NCI-H187 treated with DMSO at 0.1 percent for 48 hours (cell line): ENCODE measurements around the gene TNF.
A peak's percentile ranks its signal among the peaks of the same experiment; 100 is the strongest.
"Not testable (repeated sequence)": the region's sequence is repeated elsewhere in the genome, so short reads cannot be mapped to it uniquely, and the experiment has no call there.

Experiments
- DNase-seq: peaks from one replicate; lab custom pipeline; 2025; lab: John Stamatoyannopoulos, UW

The TNF gene

GRCh38 chr6:31588871-31589650 is 13.7 kb downstream of the TNF start:
- DNase-seq = no peak

GRCh38 chr6:31590691-31591090 is 15.3 kb downstream of the TNF start:
- not testable (repeated sequence) for DNase-seq

GRCh38 chr6:31592396-31592771 is 17.0 kb downstream of the TNF start:
- no peak for DNase-seq

- DNase-seq = no peak
These were observed 21.6 kb downstream of the TNF start for GRCh38 chr6:31597006-31597405.

GRCh38 chr6:31607317-31607716 is 32.0 kb downstream of the TNF start:
- DNase-seq = no peak

- no peak for DNase-seq
These were observed 34.4 kb downstream of the TNF start for GRCh38 chr6:31609519-31610406.

GRCh38 chr6:31610968-31611367 is 35.6 kb downstream of the TNF start:
- DNase-seq = no peak

GRCh38 chr6:31614075-31614619 is 38.8 kb downstream of the TNF start:
- DNase-seq = no peak

GRCh38 chr6:31614684-31615578 is 39.6 kb downstream of the TNF start, which contains the start of gene AIF1:
TSS of gene AIF1 (plus strand) at chr6:31615234. CDS start at chr6:31615330, 96 bp downstream.
- DNase-seq = no peak

GRCh38 chr6:31615748-31616147 is 40.4 kb downstream of the TNF start:
- DNase-seq = no peak

- no peak for DNase-seq
These were observed 41.6 kb downstream of the TNF start for GRCh38 chr6:31617010-31617409.

- peak; percentile 89 for DNase-seq
These were observed 44.6 kb downstream of the TNF start for GRCh38 chr6:31619805-31620585.

- DNase-seq = peak; percentile 18
These were observed 45.4 kb downstream of the TNF start, which contains the start of gene PRRC2A for GRCh38 chr6:31620586-31621319. TSS of gene PRRC2A (plus strand) at chr6:31620715. CDS start at chr6:31622790, 2,075 bp downstream.

GRCh38 chr6:31621320-31621939 is 46.1 kb downstream of the TNF start:
- DNase-seq = no peak

GRCh38 chr6:31621991-31622390 is 46.6 kb downstream of the TNF start:
- DNase-seq = no peak

GRCh38 chr6:31622684-31623091 is 47.3 kb downstream of the TNF start:
- no peak for DNase-seq

- no peak for DNase-seq
These were observed 48.7 kb downstream of the TNF start for GRCh38 chr6:31624070-31624469.

GRCh38 chr6:31626952-31627351 is 51.6 kb downstream of the TNF start:
- no peak for DNase-seq

GRCh38 chr6:31627690-31628287 is 52.4 kb downstream of the TNF start:
- no peak for DNase-seq
